ENCODE measurements around the gene YTHDC1.

GRCh38 chr4:68272380-68272779 is 77.5 kb downstream of the YTHDC1 start:
- TF ChIP-seq POLR2AphosphoS5 (IDR thresholded peaks at IDR 0.05): no peak
- TF ChIP-seq, protein P1, sequence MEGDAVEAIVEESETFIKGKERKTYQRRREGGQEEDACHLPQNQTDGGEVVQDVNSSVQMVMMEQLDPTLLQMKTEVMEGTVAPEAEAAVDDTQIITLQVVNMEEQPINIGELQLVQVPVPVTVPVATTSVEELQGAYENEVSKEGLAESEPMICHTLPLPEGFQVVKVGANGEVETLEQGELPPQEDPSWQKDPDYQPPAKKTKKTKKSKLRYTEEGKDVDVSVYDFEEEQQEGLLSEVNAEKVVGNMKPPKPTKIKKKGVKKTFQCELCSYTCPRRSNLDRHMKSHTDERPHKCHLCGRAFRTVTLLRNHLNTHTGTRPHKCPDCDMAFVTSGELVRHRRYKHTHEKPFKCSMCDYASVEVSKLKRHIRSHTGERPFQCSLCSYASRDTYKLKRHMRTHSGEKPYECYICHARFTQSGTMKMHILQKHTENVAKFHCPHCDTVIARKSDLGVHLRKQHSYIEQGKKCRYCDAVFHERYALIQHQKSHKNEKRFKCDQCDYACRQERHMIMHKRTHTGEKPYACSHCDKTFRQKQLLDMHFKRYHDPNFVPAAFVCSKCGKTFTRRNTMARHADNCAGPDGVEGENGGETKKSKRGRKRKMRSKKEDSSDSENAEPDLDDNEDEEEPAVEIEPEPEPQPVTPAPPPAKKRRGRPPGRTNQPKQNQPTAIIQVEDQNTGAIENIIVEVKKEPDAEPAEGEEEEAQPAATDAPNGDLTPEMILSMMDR (IDR thresholded peaks at IDR 0.05; ENCODE audit: poor library complexity, severe bottlenecking): no peak
- no peak for TF ChIP-seq RAD21 (conservative IDR thresholded peaks at IDR 0.05)
- TF ChIP-seq EZH2 (IDR thresholded peaks at IDR 0.05; ENCODE audit: borderline replicate concordance, insufficient read depth, low read length, poor library complexity, severe bottlenecking): no peak
- no peak for TF ChIP-seq MXI1 (conservative IDR thresholded peaks at IDR 0.05; ENCODE audit: poor library complexity, severe bottlenecking)
- no peak for TF ChIP-seq TAF1 (IDR thresholded peaks at IDR 0.05; ENCODE audit: low read depth)
- TF ChIP-seq EP300 (conservative IDR thresholded peaks at IDR 0.05; ENCODE audit: poor library complexity, severe bottlenecking): no peak

Data from neural cell (in vitro differentiated cells).